ENCODE results near the gene DNM3.

DNM3 gene

GRCh38 chr1:172176206-172176605 lies 334.9 kb downstream of the DNM3 start:
- DNase-seq (ENCODE audit: low read depth in 2 of 2) = no peak

GRCh38 chr1:172177849-172178248 lies 336.6 kb downstream of the DNM3 start:
- no peak for DNase-seq (ENCODE audit: low read depth in 2 of 2)

GRCh38 chr1:172178886-172179285 lies 337.6 kb downstream of the DNM3 start:
- DNase-seq (ENCODE audit: low read depth in 2 of 2) = no peak

GRCh38 chr1:172179918-172180317 lies 338.6 kb downstream of the DNM3 start:
- no peak for DNase-seq (ENCODE audit: low read depth in 2 of 2)

GRCh38 chr1:172180501-172181285 lies 339.4 kb downstream of the DNM3 start:
- DNase-seq (ENCODE audit: low read depth in 2 of 2) = no peak

GRCh38 chr1:172184506-172185191 lies 343.4 kb downstream of the DNM3 start:
- DNase-seq (ENCODE audit: low read depth in 2 of 2) = no peak

GRCh38 chr1:172185211-172185610 lies 343.9 kb downstream of the DNM3 start:
- DNase-seq (ENCODE audit: low read depth in 2 of 2) = no peak

GRCh38 chr1:172185996-172186395 lies 344.7 kb downstream of the DNM3 start:
- DNase-seq (ENCODE audit: low read depth in 2 of 2) = no peak

- no peak for DNase-seq (ENCODE audit: low read depth in 2 of 2)
These were observed 360.3 kb downstream of the DNM3 start for GRCh38 chr1:172201572-172201971.

- no peak for DNase-seq (ENCODE audit: low read depth in 2 of 2)
These were observed 362.0 kb downstream of the DNM3 start for GRCh38 chr1:172203135-172203823.

GRCh38 chr1:172203902-172204301 lies 362.6 kb downstream of the DNM3 start:
- DNase-seq (ENCODE audit: low read depth in 2 of 2) = no peak

GRCh38 chr1:172206256-172206655 lies 365.0 kb downstream of the DNM3 start:
- DNase-seq (ENCODE audit: low read depth in 2 of 2) = no peak

- no peak for DNase-seq (ENCODE audit: low read depth in 2 of 2)
These were observed 367.3 kb downstream of the DNM3 start for GRCh38 chr1:172208635-172209034.

GRCh38 chr1:172211221-172211620 lies 369.9 kb downstream of the DNM3 start:
- DNase-seq (ENCODE audit: low read depth in 2 of 2) = no peak

GRCh38 chr1:172212124-172212523 lies 370.8 kb downstream of the DNM3 start:
- no peak for DNase-seq (ENCODE audit: low read depth in 2 of 2)

- DNase-seq (ENCODE audit: low read depth in 2 of 2) = no peak
These were observed 373.7 kb downstream of the DNM3 start for GRCh38 chr1:172215006-172215405.

GRCh38 chr1:172219966-172220365 lies 378.7 kb downstream of the DNM3 start:
- no peak for DNase-seq (ENCODE audit: low read depth in 2 of 2)

GRCh38 chr1:172220376-172220775 lies 379.1 kb downstream of the DNM3 start:
- no peak for DNase-seq (ENCODE audit: low read depth in 2 of 2)

GRCh38 chr1:172221436-172221835 lies 380.1 kb downstream of the DNM3 start:
- no peak for DNase-seq (ENCODE audit: low read depth in 2 of 2)

GRCh38 chr1:172224871-172225270 lies 383.6 kb downstream of the DNM3 start:
- DNase-seq (ENCODE audit: low read depth in 2 of 2) = no peak

- no peak for DNase-seq (ENCODE audit: low read depth in 2 of 2)
These were observed 388.6 kb downstream of the DNM3 start for GRCh38 chr1:172229942-172230341.

GRCh38 chr1:172230526-172230925 lies 389.2 kb downstream of the DNM3 start:
- no peak for DNase-seq (ENCODE audit: low read depth in 2 of 2)

- DNase-seq (ENCODE audit: low read depth in 2 of 2) = no peak
These were observed 395.7 kb downstream of the DNM3 start for GRCh38 chr1:172236958-172237357.
